Activated T-cell treated with anti-CD3 and anti-CD28 coated beads, Interleukin-2, amount 50 U/mL, for 48 hours (primary cell): ENCODE measurements around the gene TMOD4.

Source experiments
- DNase-seq, 2 experiments: peaks; one replicate each; pipeline ENCODE4 v3.0.0-alpha.2; 2020

TMOD4 gene

DNA sequence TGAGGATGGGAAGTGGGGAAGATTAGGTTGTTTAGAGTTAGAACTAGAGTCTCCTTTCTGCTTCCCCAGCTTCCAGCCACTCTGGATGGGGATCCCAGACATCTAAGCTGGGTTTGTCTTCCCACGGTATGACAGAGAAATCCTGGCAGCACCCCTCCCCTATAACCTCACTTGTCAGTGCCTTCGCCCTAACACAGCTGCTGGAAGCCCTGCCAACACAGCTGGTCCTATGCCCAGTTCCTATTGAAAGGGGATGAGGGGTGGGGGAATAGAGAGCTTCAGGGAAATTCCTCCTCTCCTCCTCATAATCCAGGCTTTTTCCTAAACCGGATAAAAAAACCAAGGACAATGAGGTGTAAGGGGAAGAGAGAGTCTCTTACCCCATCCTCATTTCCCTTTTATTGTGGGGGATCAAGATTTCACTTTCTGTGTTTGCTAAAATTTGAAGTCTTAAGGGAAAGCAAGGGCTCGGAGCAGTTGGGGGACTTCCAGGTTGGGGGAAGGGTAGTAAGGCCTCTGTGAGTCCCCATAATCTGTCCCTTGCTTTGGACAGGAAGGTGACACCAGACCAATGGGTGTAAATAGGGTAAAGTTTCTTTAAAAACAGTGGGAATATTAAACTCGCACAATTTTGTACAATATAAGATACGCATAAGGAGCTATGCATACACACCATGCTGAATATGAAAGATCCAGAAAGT lies 590 bp downstream of the TMOD4 start:
- no peak for DNase-seq

- no peak for DNase-seq
These were observed 4.6 kb downstream of the TMOD4 start for GRCh38 chr1:151171190-151171589.

DNA sequence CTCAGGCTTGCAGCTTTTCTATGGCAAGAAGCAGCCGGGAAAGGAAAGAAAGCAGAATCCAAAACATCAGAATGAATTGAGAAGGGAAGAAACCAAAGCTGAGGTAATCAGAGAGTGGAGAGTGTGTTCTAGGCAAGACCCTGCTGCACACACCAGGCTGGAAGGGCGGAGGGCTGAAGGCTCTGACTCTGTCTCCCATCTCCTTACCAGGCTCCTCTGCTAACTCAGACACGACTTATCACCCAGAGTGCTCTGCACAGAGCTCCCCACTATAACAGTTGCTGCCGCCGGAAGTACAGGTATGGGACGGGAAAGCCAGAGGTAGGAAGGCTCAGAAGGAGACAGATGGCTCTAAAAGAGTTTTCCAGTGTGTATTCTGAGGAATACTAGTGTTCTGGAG lies 8.7 kb downstream of the TMOD4 start:
- DNase-seq: no peak

- no peak for DNase-seq
These were observed 9.2 kb downstream of the TMOD4 start for GRCh38 chr1:151166505-151166956.

DNA sequence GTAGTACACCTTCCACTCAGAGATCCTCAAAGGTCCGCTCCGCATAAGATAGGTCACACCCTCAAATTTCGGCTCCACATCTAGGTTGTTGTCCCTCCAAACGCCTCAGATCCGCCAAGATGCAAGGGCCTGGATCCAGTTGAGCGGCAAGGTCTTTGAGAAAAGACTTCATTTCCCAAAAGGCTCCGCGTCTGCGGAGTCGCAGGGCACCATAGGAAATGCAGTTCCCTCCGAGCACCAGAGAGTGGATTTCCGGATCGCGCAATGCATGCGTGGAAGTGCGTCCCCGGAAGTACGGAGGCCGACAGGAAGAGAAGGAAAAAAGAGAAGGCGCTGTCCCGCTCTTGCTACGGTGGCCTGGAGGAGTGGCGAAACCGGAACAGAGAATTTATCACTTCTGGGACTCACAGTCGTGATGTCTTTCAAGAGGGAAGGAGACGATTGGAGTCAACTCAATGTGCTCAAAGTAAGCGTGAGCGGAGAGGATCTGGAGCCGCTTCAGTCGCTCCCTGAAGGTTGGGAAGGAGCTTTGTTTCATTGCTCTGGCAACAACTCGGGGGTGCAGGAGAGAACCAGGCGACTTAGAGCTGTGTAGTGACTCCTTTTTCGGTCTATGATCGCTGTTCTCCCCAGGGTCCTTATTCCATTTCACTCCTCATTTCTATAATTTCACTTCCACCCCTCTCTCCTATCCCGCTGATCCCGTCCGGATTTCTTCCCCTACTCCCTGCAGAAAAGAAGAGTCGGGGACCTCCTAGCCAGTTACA lies 9.9 kb downstream of the TMOD4 start, which contains the start of the genes LYSMD1 and SCNM1:
TSS of gene LYSMD1 (minus strand) at position 165 of the 767 bp plus-strand sequence. CDS start 644 bp downstream, outside the sequence.
TSS of gene SCNM1 (plus strand) at position 407 of the 767 bp plus-strand sequence. CDS start at position 416, 9 bp downstream.
- peak; percentile 96 to 98 for DNase-seq

GRCh38 chr1:151165281-151165737 lies 10.5 kb downstream of the TMOD4 start:
- DNase-seq: no peak

GRCh38 chr1:151164732-151165280 lies 11.0 kb downstream of the TMOD4 start:
- peak in 1 of 2 experiments; percentile 33 for DNase-seq

- DNase-seq: no peak
These were observed 16.4 kb downstream of the TMOD4 start for GRCh38 chr1:151159373-151159772.

DNA sequence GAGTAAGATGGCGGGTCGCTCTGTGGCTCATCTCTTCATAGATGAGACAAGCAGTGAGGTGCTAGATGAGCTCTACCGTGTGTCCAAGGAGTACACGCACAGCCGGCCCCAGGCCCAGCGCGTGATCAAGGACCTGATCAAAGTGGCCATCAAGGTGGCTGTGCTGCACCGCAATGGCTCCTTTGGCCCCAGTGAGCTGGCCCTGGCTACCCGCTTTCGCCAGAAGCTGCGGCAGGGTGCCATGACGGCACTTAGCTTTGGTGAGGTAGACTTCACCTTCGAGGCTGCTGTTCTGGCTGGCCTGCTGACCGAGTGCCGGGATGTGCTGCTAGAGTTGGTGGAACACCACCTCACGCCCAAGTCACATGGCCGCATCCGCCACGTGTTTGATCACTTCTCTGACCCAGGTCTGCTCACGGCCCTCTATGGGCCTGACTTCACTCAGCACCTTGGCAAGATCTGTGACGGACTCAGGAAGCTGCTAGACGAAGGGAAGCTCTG lies 17.0 kb downstream of the TMOD4 start:
- DNase-seq: peak; percentile 45 to 50

DNA sequence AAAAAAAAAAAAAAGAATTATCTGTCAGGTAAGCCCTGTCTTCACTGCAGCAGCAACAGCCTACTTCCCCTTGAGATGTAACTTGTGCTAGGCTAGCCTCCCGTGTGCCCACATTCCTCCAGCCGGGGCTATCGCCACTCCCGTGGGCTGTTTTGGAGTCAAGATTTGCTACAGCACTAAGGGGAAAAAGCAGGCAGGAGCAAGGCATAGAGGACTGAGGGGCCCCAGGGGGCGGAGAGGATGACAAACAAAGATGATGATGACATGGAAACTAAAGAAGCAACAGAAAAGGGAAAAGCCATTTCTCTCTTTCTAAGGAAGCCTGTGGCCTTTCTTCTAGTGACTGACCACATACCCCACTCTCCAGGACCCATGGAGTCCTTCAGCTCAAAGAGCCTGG lies 17.5 kb downstream of the TMOD4 start:
- DNase-seq: peak; percentile 79 to 82

GRCh38 chr1:151157067-151157531 lies 18.7 kb downstream of the TMOD4 start:
- DNase-seq: peak; percentile 72 to 77

- peak; percentile 88 for DNase-seq
These were observed 19.3 kb downstream of the TMOD4 start, which contains the start of gene TNFAIP8L2 for GRCh38 chr1:151156515-151156819. Gene TNFAIP8L2, plus strand, starts transcription at chr1:151156649. Its CDS starts 2,049 bp downstream, at chr1:151158698.

DNA sequence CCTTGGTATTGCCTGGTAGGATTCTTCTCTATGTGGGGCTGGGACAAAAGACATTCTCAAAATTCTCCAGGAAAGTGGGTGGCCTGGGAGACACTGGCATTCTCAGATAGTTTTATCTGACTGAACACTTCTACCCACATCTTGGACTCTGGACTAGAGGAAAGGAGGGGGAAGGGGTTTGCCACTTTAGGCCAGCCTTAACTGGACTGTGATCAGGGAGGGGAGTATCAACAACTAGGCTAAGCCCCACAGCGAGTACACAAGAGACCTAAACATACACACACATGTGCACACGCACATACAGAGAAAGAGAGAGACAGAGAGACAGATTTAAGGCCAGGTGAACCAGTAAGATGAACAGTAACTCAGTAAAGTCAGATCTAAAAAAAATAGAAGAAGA lies 28.1 kb downstream of the TMOD4 start:
- no peak for DNase-seq

DNA sequence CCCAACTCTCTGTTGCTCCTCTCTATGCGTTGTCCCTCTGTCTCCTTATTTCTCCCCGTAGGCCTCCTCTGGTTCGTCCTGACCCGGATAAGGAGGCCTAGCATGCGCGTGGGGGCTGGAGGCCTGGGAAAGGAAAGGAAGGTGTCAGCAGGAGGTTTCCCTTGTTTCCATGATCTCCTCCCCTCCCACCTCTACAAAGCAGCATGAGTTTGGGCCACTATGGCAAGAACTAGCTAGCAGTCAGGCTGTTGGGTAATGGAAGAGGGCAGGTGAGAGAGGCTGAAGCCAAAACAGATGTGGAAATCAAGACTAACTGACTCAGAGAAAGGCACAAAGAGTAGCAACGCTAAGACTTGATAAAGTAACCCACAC lies 28.7 kb downstream of the TMOD4 start:
- no peak for DNase-seq

DNA sequence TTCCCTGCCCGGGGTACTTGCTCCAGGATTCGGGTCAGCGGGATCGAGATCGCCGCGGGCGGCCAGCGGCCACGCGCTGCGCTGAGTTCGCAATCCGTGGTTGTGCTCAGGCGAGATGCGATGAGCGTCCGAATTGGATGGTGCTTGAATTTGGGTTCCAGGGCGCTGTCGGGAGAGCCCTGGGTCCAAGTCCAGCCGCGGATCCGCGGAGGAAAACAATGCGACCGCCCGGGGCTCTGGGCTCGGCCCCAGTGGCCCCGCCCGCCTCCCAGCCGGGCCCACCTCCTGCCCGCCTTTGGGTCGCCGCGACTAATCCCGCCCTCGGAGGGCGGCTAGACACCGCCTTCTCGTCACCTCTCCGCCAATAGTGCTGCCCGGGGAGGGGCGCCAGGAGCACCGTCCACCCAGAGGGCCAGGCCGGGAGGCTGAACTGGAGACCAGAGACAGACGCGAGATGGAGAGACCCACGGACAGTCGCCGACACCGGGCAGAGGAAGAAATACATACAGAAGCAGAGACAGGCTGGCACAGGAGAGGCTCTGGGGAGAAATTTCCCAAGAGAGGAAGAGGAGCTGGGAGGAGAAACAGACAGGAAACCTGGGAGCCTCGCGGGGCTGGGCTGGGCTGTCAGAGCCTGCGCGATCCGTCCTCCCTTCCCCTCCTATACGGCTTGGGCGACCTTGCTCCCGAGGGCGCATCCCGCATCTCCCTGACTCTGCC lies 29.2 kb downstream of the TMOD4 start, which contains the start of gene SEMA6C:
TSS of gene SEMA6C (minus strand) at position 220 of the 720 bp plus-strand sequence. CDS start 4,010 bp downstream, outside the sequence.
- DNase-seq: peak; percentile 89 to 93

GRCh38 chr1:151146072-151146411 lies 29.7 kb downstream of the TMOD4 start:
- peak in 1 of 2 experiments; percentile 36 for DNase-seq

- peak; percentile 57 for DNase-seq
These were observed 30.3 kb downstream of the TMOD4 start for GRCh38 chr1:151145304-151146071.

GRCh38 chr1:151144474-151145303 lies 31.1 kb downstream of the TMOD4 start:
- no peak for DNase-seq

GRCh38 chr1:151143986-151144385 lies 31.8 kb downstream of the TMOD4 start:
- DNase-seq: no peak

DNA sequence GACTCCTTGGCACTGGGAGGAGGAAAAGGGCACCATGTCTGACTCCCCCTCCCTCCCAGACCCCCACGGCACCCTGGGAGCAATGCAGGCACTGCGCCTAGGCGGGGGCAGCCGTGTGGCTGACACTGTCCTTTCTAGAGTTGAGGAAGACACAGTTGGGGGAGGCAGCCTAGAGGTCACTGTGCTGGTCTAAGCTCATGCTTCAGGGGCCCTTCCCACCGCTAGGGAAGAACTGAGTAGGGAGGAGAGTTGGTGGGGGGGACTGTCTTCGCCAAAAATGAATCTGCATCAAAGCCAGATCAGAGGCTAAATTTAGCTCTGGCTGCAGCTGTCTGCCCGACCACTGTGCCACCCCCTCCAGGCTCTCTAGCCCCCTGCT lies 32.7 kb downstream of the TMOD4 start:
- DNase-seq: no peak
